Ovary (tissue), 3 donors: Measurements from ENCODE around the gene LRMDA.

Experiments
- CTCF ChIP-seq, 3 donors: fragments of 450-650 bp in 2 of 3; fragments of 200-600 bp in 1 of 3; IDR thresholded peaks; one replicate each; pipeline versions ENCODE4 v1.5.1 to v1.8.0; 2016 to 2022; ENCODE audit warnings: antibody characterized with exemption in 3 of 3, mild to moderate bottlenecking in 1 of 3
- EP300 ChIP-seq: sonication (generic); formaldehyde crosslinking; IDR thresholded peaks from one replicate; pipeline ENCODE4 v1.6.1; 2017; ENCODE audit warnings: antibody characterized with exemption
- POLR2A ChIP-seq: fragments of 450-650 bp; IDR thresholded peaks from one replicate; pipeline ENCODE4 v1.6.1; 2017; ENCODE audit warnings: antibody characterized with exemption, mild to moderate bottlenecking, moderate library complexity
- donor health status: DM: no; HTN: no; CAD: no.

DNA sequence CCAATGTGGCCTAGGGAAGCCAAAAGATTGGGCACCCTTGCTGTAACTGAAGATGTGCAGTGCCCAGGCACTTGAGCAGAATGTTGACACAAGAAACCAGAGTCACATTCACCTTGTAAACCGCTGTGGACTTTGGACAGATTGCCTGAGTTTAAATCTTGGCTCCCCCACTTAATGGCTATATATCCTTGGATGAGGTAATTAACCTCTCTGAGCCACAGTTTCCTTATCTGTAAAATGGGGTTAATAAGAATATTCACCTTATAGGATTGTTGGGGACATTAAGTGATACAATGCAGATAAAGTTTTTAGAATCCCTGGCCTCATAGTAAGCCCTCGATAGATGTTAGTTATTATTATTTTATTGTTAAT is 331.0 kb downstream of the LRMDA start:
- TF ChIP-seq CTCF (IDR thresholded peaks at IDR 0.05) (no peak), EP300 (no peak), POLR2A (no peak)
